IMR-90 (cell line): Measurements from ENCODE around the gene CREB5. TPM values are rescaled to one million over a fixed set of nuclear protein-coding genes. Genes with fewer than 3 reads are reported as not detected.

Experiments used
- ATAC-seq: fragments of 200-7000 bp; cut with Tn5 transposase; 2 replicates; pipeline ENCODE4 v1.9.1; 2020; ENCODE audit warnings: low read depth, mild to moderate bottlenecking, moderate library complexity
- BruUV-seq: library from RNA; stranded (reverse); fragments of 400-500 nt; replicated peaks from 2 replicates; lab custom pipeline; 2021; lab: Mats Ljungman, UMichigan
- CTCF ChIA-PET: fragments of 300-600 bp; formaldehyde crosslinking; extraction: SDS; loops from one replicate; lab custom pipeline; 2021; ENCODE audit warnings: antibody characterized with exemption; lab: Yijun Ruan, JAX
- POLR2A ChIA-PET: fragments of 300-600 bp; sonication (Branson Sonifier 250); formaldehyde crosslinking; loops from one replicate; lab custom pipeline; 2022; ENCODE audit warnings: antibody characterized with exemption; ENCODE audit not compliant: unreplicated experiment; lab: Charles Lee
- DNase-seq: peaks from one replicate; pipeline ENCODE4 v3.0.0; 2013
- H2AFZ ChIP-seq: replicated peaks from 2 replicates; pipeline ENCODE3; 2013; ENCODE audit warnings: low read length, mild to moderate bottlenecking; ENCODE audit not compliant: poor library complexity
- H2AK5ac ChIP-seq: 2 replicates; pipeline ENCODE4 v1.6.1; 2013; ENCODE audit warnings: low read depth, low read length, inconsistent platforms
- H2AK9ac ChIP-seq: replicated peaks from 2 replicates; pipeline ENCODE3; 2013; ENCODE audit warnings: mild to moderate bottlenecking, low read depth, low read length, moderate library complexity; ENCODE audit not compliant: poor library complexity
- H2BK120ac ChIP-seq: 2 replicates; pipeline ENCODE4 v1.6.1; 2013; ENCODE audit warnings: low read depth, low read length, inconsistent platforms
- H2BK15ac ChIP-seq: 3 replicates; pipeline ENCODE4 v1.6.1; 2013; ENCODE audit warnings: low read depth, low read length, inconsistent platforms
- H2BK20ac ChIP-seq: 2 replicates; pipeline ENCODE4 v1.6.1; 2013; ENCODE audit warnings: low read depth, mild to moderate bottlenecking, inconsistent platforms, low read length, moderate library complexity
- H2BK5ac ChIP-seq: 2 replicates; pipeline ENCODE4 v1.6.1; 2013; ENCODE audit warnings: mild to moderate bottlenecking, low read depth, low read length, inconsistent platforms; ENCODE audit not compliant: poor library complexity, severe bottlenecking
- H3K14ac ChIP-seq: replicated peaks from 2 replicates; pipeline ENCODE4 v1.6.1; 2013; ENCODE audit warnings: low read depth, low read length, inconsistent platforms
- H3K18ac ChIP-seq: 2 replicates; pipeline ENCODE4 v1.6.1; 2013; ENCODE audit warnings: low read depth, low read length, control low read depth
- H3K23ac ChIP-seq: 2 replicates; pipeline ENCODE4 v1.6.1; 2013; ENCODE audit warnings: low read depth, low read length, inconsistent platforms
- H3K27ac ChIP-seq: 2 replicates; pipeline ENCODE4 v1.5.1; 2013; ENCODE audit warnings: mild to moderate bottlenecking, control low read depth, low read length; ENCODE audit not compliant: insufficient read depth
- H3K27me3 ChIP-seq: 2 replicates; pipeline ENCODE4 v1.6.1; 2013; ENCODE audit warnings: low read length; ENCODE audit not compliant: control insufficient read depth, insufficient read depth
- H3K36me3 ChIP-seq: 2 replicates; pipeline ENCODE4 v1.6.1; 2013; ENCODE audit warnings: low read length, mixed read lengths; ENCODE audit not compliant: control insufficient read depth, insufficient read depth
- H3K4ac ChIP-seq: 2 replicates; pipeline ENCODE4 v1.6.1; 2013; ENCODE audit warnings: low read depth, low read length, inconsistent platforms
- H3K4me1 ChIP-seq: 2 replicates; pipeline ENCODE4 v1.6.1; 2013; ENCODE audit warnings: low read length, mixed read lengths; ENCODE audit not compliant: control insufficient read depth, insufficient read depth
- H3K4me2 ChIP-seq: 2 replicates; pipeline ENCODE4 v1.6.1; 2013; ENCODE audit warnings: low read depth, mild to moderate bottlenecking, control low read depth, low read length, moderate library complexity
- H3K4me3 ChIP-seq: 2 replicates; pipeline ENCODE4 v1.5.1; 2013; ENCODE audit warnings: low read depth, mild to moderate bottlenecking, control low read depth, low read length, moderate library complexity; ENCODE audit not compliant: insufficient read depth
- H3K56ac ChIP-seq: 2 replicates; pipeline ENCODE4 v1.6.1; 2013; ENCODE audit warnings: low read length, inconsistent platforms; ENCODE audit not compliant: insufficient read depth; ENCODE audit errors: extremely low read depth
- H3K79me1 ChIP-seq, 2 experiments: 2 replicates each; pipeline ENCODE4 v1.6.1; 2013; ENCODE audit warnings: low read length in 2 of 2, inconsistent platforms in 1 of 2, low read depth in 1 of 2
- H3K9ac ChIP-seq: 2 replicates; pipeline ENCODE4 v1.6.1; 2013; ENCODE audit warnings: low read depth, low read length, control low read depth
- H3K9me1 ChIP-seq: 2 replicates; pipeline ENCODE4 v1.6.1; 2013; ENCODE audit warnings: low read length, inconsistent platforms; ENCODE audit not compliant: insufficient read depth
- H3K9me3 ChIP-seq: 2 replicates; pipeline ENCODE4 v1.6.1; 2013; ENCODE audit warnings: low read length; ENCODE audit not compliant: control insufficient read depth, insufficient read depth
- H4K20me1 ChIP-seq: 2 replicates; pipeline ENCODE4 v1.6.1; 2013; ENCODE audit warnings: low read length, inconsistent platforms; ENCODE audit not compliant: insufficient read depth
- H4K5ac ChIP-seq: 2 replicates; pipeline ENCODE4 v1.6.1; 2013; ENCODE audit warnings: mild to moderate bottlenecking, low read depth, low read length, control low read depth
- H4K8ac ChIP-seq, 2 experiments: 2 replicates each; pipeline ENCODE4 v1.6.1; 2013; ENCODE audit warnings: low read depth in 2 of 2, low read length in 2 of 2, control low read depth in 1 of 2, inconsistent platforms in 1 of 2
- H4K91ac ChIP-seq: 2 replicates; pipeline ENCODE4 v1.6.1; 2013; ENCODE audit warnings: low read depth, low read length, inconsistent platforms; ENCODE audit not compliant: insufficient read depth
- CEBPB ChIP-seq: IDR thresholded peaks from 2 replicates; pipeline ENCODE4 v1.6.1; 2012; ENCODE audit warnings: low read depth, low read length, improper control_type of control experiment
- ELK1 ChIP-seq: fragments of 150-350 bp; IDR thresholded peaks from 2 replicates; pipeline ENCODE4 v1.6.1; 2016; ENCODE audit warnings: low read depth, mild to moderate bottlenecking, low read length, moderate library complexity, borderline replicate concordance
- MAZ ChIP-seq: IDR thresholded peaks from 2 replicates; pipeline ENCODE4 v1.6.1; 2012; ENCODE audit warnings: low read depth, mild to moderate bottlenecking, low read length, improper control_type of control experiment, moderate library complexity, borderline replicate concordance
- NFE2L2 ChIP-seq: fragments of 150-350 bp; IDR thresholded peaks from 2 replicates; pipeline ENCODE4 v1.6.1; 2016; ENCODE audit warnings: low read depth, mild to moderate bottlenecking, low read length
- RAD21 ChIP-seq: IDR thresholded peaks from 2 replicates; pipeline ENCODE4 v1.6.1; 2012; ENCODE audit warnings: low read length, improper control_type of control experiment
- RCOR1 ChIP-seq: IDR thresholded peaks from 2 replicates; pipeline ENCODE4 v1.6.1; 2012; ENCODE audit warnings: mild to moderate bottlenecking, low read length, improper control_type of control experiment; ENCODE audit not compliant: insufficient replicate concordance
- RFX5 ChIP-seq: IDR thresholded peaks from 2 replicates; pipeline ENCODE4 v1.8.0; 2012; ENCODE audit warnings: low read depth, mild to moderate bottlenecking, low read length, moderate library complexity
- SMC3 ChIP-seq: fragments of 150-350 bp; IDR thresholded peaks from 2 replicates; pipeline ENCODE4 v1.6.1; 2016; ENCODE audit warnings: low read depth, mild to moderate bottlenecking, antibody characterized with exemption, low read length, moderate library complexity
- USF2 ChIP-seq: fragments of 150-350 bp; IDR thresholded peaks from 2 replicates; pipeline ENCODE4 v1.6.1; 2017; ENCODE audit warnings: mild to moderate bottlenecking, antibody characterized with exemption, low read length, low read depth
- WGBS, 2 experiments: methylation state at CpG; one replicate each; pipeline versions ENCODE4 v1.1.5 to v1.1.7; 2013; ENCODE audit warnings: missing lambda C conversion rate in 2 of 2; ENCODE audit not compliant: insufficient read length in 1 of 2; ENCODE audit errors: extremely low coverage in 2 of 2; 5-methylcytosine and 5-hydroxymethylcytosine counted together
- dilution Hi-C: fragments of 300-500 bp; cut with HindIII; formaldehyde crosslinking; loops from one replicate; pipeline ENCODE4 v1.14.3; 2018; ENCODE audit warnings: low sequenced_read_pairs; ENCODE audit not compliant: unreplicated experiment
- in situ Hi-C: fragments of 300-500 bp; cut with MboI; formaldehyde crosslinking; loops from 3 replicates; pipeline ENCODE4 v1.14.3; 2019; ENCODE audit warnings: low sequenced_read_pairs, inconsistent platforms, mixed read lengths
- intact Hi-C: fragments of 100-400 bp; cut with micrococcal nuclease; formaldehyde crosslinking; loops from 2 replicates; pipeline ENCODE4 v1.10.0; 2022
- polyA plus RNA-seq, 3 experiments: library from polyadenylated mRNA; depleted of rRNA; stranded (reverse); fragments of >200 nt; gene quantifications; 2 replicates each; pipeline ENCODE4 v1.2.3, GENCODE V29; 2012; ENCODE audit warnings: low replicate concordance in 1 of 3
- total RNA-seq: library from RNA; depleted of rRNA; stranded (reverse); fragments of >200 nt; gene quantifications from 2 replicates; pipeline ENCODE4 v1.2.3, GENCODE V29; 2012

The CREB5 gene
- total and polyA plus RNA-seq, 2 of the 4 experiments (the other 2 are of a cell fraction) = 7.3 to 13.1 TPM

- CTCF ChIA-PET = no interaction called here
- Histone ChIP-seq H3K36me3 (peaks cover 12% of the 10 kb centered on the region; the same call in 1 of the 2 replicates), H3K27ac (no peak overlapping the region), H3K9me1 (no peaks in the 10 kb centered on the region; the same call in 1 of the 2 replicates), H3K9me3 (no peaks in the 10 kb centered on the region), H3K4ac (no peak overlapping the region), H3K23ac (no peak overlapping the region), H3K27me3 (no peaks in the 10 kb centered on the region), H2AK9ac (no peak overlapping the region), H3K4me2 (no peak overlapping the region), H4K5ac (no peak overlapping the region), H4K91ac (no peak overlapping the region), H2BK120ac (no peak overlapping the region), H2BK5ac (no peak overlapping the region), H4K20me1 (no peaks in the 10 kb centered on the region), H4K8ac (no peak overlapping the region), H2AFZ (no peak overlapping the region), H3K79me1 (no peaks in the 10 kb centered on the region), H2BK20ac (no peak overlapping the region), H3K4me1 (peaks cover 10% of the 10 kb centered on the region; the same call in 1 of the 2 replicates), H2BK15ac (no peak overlapping the region), H3K56ac (no peak overlapping the region; the same call in 1 of the 2 replicates), H3K9ac (no peak overlapping the region), H3K14ac (no peak overlapping the region), H3K18ac (no peak overlapping the region), H3K4me3 (no peak overlapping the region), H2AK5ac (no peak overlapping the region)
- in situ Hi-C loops = no loop called here
- dilution Hi-C loops = no loop called here
- BruUV-seq = no TSS peak
- 90% methylated on average over 2 of the region's 7 CpGs; no CpG with 5 or more reads in 1 of the 2 experiments for WGBS, 2 experiments
- intact Hi-C loops = no loop called here
- ATAC-seq (no peak), DNase-seq (peak; percentile 18)
- no peak for TF ChIP-seq RAD21
- no peak for TF ChIP-seq RCOR1
- TF ChIP-seq RFX5 = no peak
- no peak for TF ChIP-seq CEBPB
- TF ChIP-seq MAZ = no peak
- no peak for TF ChIP-seq ELK1
- TF ChIP-seq SMC3 = no peak
- TF ChIP-seq NFE2L2 = no peak
- no peak for TF ChIP-seq USF2
- POLR2A ChIA-PET = no interaction called here
Observed at GRCh38 chr7:28806841-28807240, 394.5 kb downstream of the CREB5 start.
